Liver (tissue), 9 donors: Measurements from ENCODE around the gene PSMD11. TPM values are rescaled to one million over a fixed set of nuclear protein-coding genes. Genes with fewer than 3 reads are reported as not detected.
A peak's percentile ranks its signal among the peaks of the same experiment; 100 is the strongest.

Experiments
- DNase-seq: peaks from one replicate; pipeline ENCODE4 v3.0.0-alpha.2; 2017; ENCODE audit warnings: low spot score
- H3K27ac ChIP-seq, 2 donors: one replicate each; pipeline ENCODE4 v1.7.0; 2013; ENCODE audit warnings: inconsistent platforms in 2 of 2, low read length in 2 of 2, control low read depth in 1 of 2, low read depth in 1 of 2, mild to moderate bottlenecking in 1 of 2
- H3K27me3 ChIP-seq, 4 donors: one replicate each; pipeline versions ENCODE4 v1.6.1 to v1.7.0; 2013; ENCODE audit warnings: low read length in 3 of 4, inconsistent platforms in 1 of 4, mild to moderate bottlenecking in 1 of 4, moderate library complexity in 1 of 4; ENCODE audit not compliant: control insufficient read depth in 4 of 4, insufficient read depth in 4 of 4
- H3K36me3 ChIP-seq, 4 donors: one replicate each; pipeline versions ENCODE4 v1.6.1 to v1.7.0; 2013; ENCODE audit warnings: low read length in 3 of 4, mild to moderate bottlenecking in 3 of 4, low read depth in 1 of 4, moderate library complexity in 1 of 4; ENCODE audit not compliant: control insufficient read depth in 4 of 4, insufficient read depth in 3 of 4
- H3K4me1 ChIP-seq, 4 donors: one replicate each; pipeline versions ENCODE4 v1.6.1 to v1.7.0; 2013; ENCODE audit warnings: low read length in 3 of 4, mild to moderate bottlenecking in 3 of 4, moderate library complexity in 1 of 4; ENCODE audit not compliant: control insufficient read depth in 4 of 4, insufficient read depth in 4 of 4
- H3K4me3 ChIP-seq, 3 donors: one replicate each; pipeline versions ENCODE4 v1.6.1 to v1.7.0; 2013; ENCODE audit warnings: low read length in 3 of 3, control low read depth in 1 of 3, low read depth in 1 of 3, mild to moderate bottlenecking in 1 of 3
- H3K9ac ChIP-seq, 2 donors: one replicate each; pipeline ENCODE4 v1.7.0; 2013; ENCODE audit warnings: low read length in 2 of 2, mild to moderate bottlenecking in 2 of 2, moderate library complexity in 2 of 2, control low read depth in 1 of 2, low read depth in 1 of 2
- H3K9me3 ChIP-seq, 4 donors: one replicate each; pipeline versions ENCODE4 v1.6.1 to v1.7.0; 2013; ENCODE audit warnings: low read length in 3 of 4; ENCODE audit not compliant: control insufficient read depth in 4 of 4
- CTCF ChIP-seq: fragments of 150-350 bp; IDR thresholded peaks from 2 replicates; pipeline ENCODE4 v1.5.1; 2017; ENCODE audit warnings: improper control_type of control experiment, low read depth, low read length; ENCODE audit not compliant: missing input control
- EGR1 ChIP-seq, 2 donors: IDR thresholded peaks; 2 replicates each; pipeline ENCODE4 v1.6.1; 2016 to 2018; ENCODE audit warnings: antibody characterized with exemption in 2 of 2, low read depth in 2 of 2
- FOXA1 ChIP-seq: IDR thresholded peaks from 2 replicates; pipeline ENCODE4 v1.6.1; 2016; ENCODE audit warnings: antibody characterized with exemption
- HNF4A ChIP-seq, 2 donors: conservative IDR thresholded peaks; 2 replicates each; pipeline ENCODE4 v1.6.1; 2016; ENCODE audit warnings: antibody characterized with exemption in 2 of 2, mild to moderate bottlenecking in 2 of 2
- HNF4G ChIP-seq: IDR thresholded peaks from 2 replicates; pipeline ENCODE4 v1.6.1; 2016; ENCODE audit warnings: antibody characterized with exemption
- JUND ChIP-seq, 2 donors: IDR thresholded peaks; 2 replicates each; pipeline ENCODE4 v1.6.1; 2016; ENCODE audit warnings: antibody characterized with exemption in 2 of 2
- RAD21 ChIP-seq, 2 donors: IDR thresholded peaks; 2 replicates each; pipeline ENCODE4 v1.6.1; 2016; ENCODE audit warnings: antibody characterized with exemption in 2 of 2, mild to moderate bottlenecking in 2 of 2
- REST ChIP-seq: IDR thresholded peaks from 2 replicates; pipeline ENCODE4 v1.6.1; 2016; ENCODE audit warnings: antibody characterized with exemption, mild to moderate bottlenecking
- RXRA ChIP-seq, 2 donors: IDR thresholded peaks; 2 replicates each; pipeline ENCODE4 v1.6.1; 2017 to 2018; ENCODE audit warnings: antibody characterized with exemption in 2 of 2, mild to moderate bottlenecking in 1 of 2
- SP1 ChIP-seq: IDR thresholded peaks from 2 replicates; pipeline ENCODE4 v1.6.1; 2018; ENCODE audit warnings: antibody characterized with exemption, mild to moderate bottlenecking
- TAF1 ChIP-seq: conservative IDR thresholded peaks from 2 replicates; pipeline ENCODE4 v1.6.1; 2016; ENCODE audit warnings: antibody characterized with exemption, mild to moderate bottlenecking
- YY1 ChIP-seq: IDR thresholded peaks from 2 replicates; pipeline ENCODE4 v1.6.1; 2016; ENCODE audit warnings: antibody characterized with exemption, mild to moderate bottlenecking
- WGBS: extraction: QIAGEN DNeasy Blood & Tissue Kit; methylation state at CpG from one replicate; pipeline ENCODE4 v1.1.7; 2013; 5-methylcytosine and 5-hydroxymethylcytosine counted together
- polyA plus RNA-seq, 2 donors: library from polyadenylated mRNA; stranded (reverse) in 1 of 2; unstranded in 1 of 2; fragments of 200-250 nt in 1 of 2; fragments of >200 nt in 1 of 2; fragmentation: Nextera tagmentation in 1 of 2; extraction: Ambion mirVana in 1 of 2; gene quantifications; one replicate each; pipeline versions ENCODE4 v1.2.1 to v1.2.3, GENCODE V29; 2013 to 2015
- total RNA-seq, 2 donors: library from RNA; depleted of rRNA; stranded (reverse); fragments of >200 nt; gene quantifications; one replicate each; pipeline ENCODE4 v1.2.3, GENCODE V29; 2014
- TF ChIP-seq, protein P1 (sequence below): IDR thresholded peaks from 2 replicates; pipeline ENCODE4 v1.6.1; 2016; ENCODE audit warnings: antibody characterized with exemption
- TF ChIP-seq, protein P2 (sequence below): IDR thresholded peaks from 2 replicates; pipeline ENCODE4 v1.6.1; 2016; ENCODE audit warnings: antibody characterized with exemption
- donor health status: healthy.
- donor health status: healthy.
- donor health status: healthy.
- donor health status: healthy.
- donor health status: healthy.

The PSMD11 gene
- total and polyA plus RNA-seq, 4 donors, result 42.1 to 97.4 (median 68.2) TPM

DNA sequence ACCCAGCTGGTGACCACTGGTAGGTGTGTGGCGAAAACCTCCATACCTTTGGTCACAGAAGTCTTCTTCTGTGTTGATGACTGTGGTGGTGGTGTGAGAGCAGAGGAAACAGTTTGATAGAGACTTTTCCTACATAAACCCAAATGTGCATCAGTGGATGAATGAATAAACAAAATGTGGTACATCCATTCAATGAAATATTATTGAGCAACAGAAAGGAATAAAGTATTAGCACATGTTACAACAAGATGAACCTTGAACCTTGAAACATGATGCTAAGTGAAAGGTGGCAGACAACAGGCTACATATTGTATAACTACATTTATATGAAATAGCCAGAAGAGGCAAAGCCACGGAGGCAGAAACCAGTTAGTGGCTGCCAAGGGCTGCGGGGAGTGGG lies 57.7 kb downstream of the PSMD11 start:
- TF ChIP-seq JUND (IDR thresholded peaks at IDR 0.05), result no peak
- TF ChIP-seq, protein P1, sequence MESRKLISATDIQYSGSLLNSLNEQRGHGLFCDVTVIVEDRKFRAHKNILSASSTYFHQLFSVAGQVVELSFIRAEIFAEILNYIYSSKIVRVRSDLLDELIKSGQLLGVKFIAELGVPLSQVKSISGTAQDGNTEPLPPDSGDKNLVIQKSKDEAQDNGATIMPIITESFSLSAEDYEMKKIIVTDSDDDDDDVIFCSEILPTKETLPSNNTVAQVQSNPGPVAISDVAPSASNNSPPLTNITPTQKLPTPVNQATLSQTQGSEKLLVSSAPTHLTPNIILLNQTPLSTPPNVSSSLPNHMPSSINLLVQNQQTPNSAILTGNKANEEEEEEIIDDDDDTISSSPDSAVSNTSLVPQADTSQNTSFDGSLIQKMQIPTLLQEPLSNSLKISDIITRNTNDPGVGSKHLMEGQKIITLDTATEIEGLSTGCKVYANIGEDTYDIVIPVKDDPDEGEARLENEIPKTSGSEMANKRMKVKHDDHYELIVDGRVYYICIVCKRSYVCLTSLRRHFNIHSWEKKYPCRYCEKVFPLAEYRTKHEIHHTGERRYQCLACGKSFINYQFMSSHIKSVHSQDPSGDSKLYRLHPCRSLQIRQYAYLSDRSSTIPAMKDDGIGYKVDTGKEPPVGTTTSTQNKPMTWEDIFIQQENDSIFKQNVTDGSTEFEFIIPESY, result no peak
- TF ChIP-seq HNF4A (conservative IDR thresholded peaks at IDR 0.05), result peak in 1 of 2 donors; percentile 9
- Histone ChIP-seq H3K27ac (no peak overlapping the region), H3K9ac (no peak overlapping the region), H3K36me3 (no peaks in the 10 kb centered on the region), H3K27me3 (no peaks in the 10 kb centered on the region), H3K9me3 (no peaks in the 10 kb centered on the region), H3K4me3 (no peak overlapping the region), H3K4me1 (no peaks in the 10 kb centered on the region)
- WGBS, result 98% methylated on average over 3 of the region's 3 CpGs
- no peak for DNase-seq

DNA sequence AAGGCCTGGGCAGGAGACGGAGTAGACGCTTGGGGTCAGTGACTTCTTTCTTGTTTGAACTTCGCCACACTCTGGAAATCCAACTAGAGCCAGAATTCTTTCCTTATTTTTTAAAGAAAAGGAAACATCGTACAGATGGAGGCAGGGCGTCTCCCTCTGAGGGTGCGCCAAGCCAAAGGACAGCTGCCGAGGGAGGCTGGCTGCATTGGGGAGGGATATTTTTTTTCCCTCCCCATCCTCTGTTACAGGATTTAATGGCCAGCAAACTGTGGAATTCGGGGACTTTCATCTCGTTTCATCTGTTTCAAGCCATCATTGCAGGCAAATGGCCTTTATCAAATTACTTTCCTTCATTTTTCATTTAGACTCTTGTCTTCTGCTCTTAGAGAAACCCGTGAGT lies 58.4 kb downstream of the PSMD11 start:
- no peak for TF ChIP-seq EGR1 (IDR thresholded peaks at IDR 0.05; ENCODE audit: low read depth in 2 of 2)
- TF ChIP-seq RAD21 (IDR thresholded peaks at IDR 0.05), result no peak
- TF ChIP-seq REST, result no peak
- TF ChIP-seq HNF4G, result no peak
- TF ChIP-seq RXRA (IDR thresholded peaks at IDR 0.05), result no peak
- no peak for TF ChIP-seq SP1
- no peak for TF ChIP-seq JUND (IDR thresholded peaks at IDR 0.05)
- no peak for TF ChIP-seq FOXA1
- TF ChIP-seq, protein P2, sequence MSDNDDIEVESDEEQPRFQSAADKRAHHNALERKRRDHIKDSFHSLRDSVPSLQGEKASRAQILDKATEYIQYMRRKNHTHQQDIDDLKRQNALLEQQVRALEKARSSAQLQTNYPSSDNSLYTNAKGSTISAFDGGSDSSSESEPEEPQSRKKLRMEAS, result no peak
- no peak for TF ChIP-seq YY1
- TF ChIP-seq TAF1, result no peak
- TF ChIP-seq, protein P1, result no peak
- no peak for TF ChIP-seq HNF4A (conservative IDR thresholded peaks at IDR 0.05)
- TF ChIP-seq CTCF, result no peak
- no peak for DNase-seq
- Histone ChIP-seq H3K4me3 (no peak overlapping the region), H3K4me1 (no peaks in the 10 kb centered on the region), H3K27me3 (no peaks in the 10 kb centered on the region), H3K36me3 (no peaks in the 10 kb centered on the region), H3K9me3 (no peaks in the 10 kb centered on the region), H3K9ac (no peak overlapping the region), H3K27ac (peak overlapping the region in 1 of 2 donors; percentile 10)
- 88% methylated on average over 10 of the region's 10 CpGs for WGBS
